HG03039 (cell line): ENCODE data around the gene TUBB4B.

Experiments used
- ATAC-seq: cut with Tn5 transposase; IDR thresholded peaks from one replicate; pipeline ENCODE4 v1.9.1; 2021; ENCODE audit warnings: mild to moderate bottlenecking, moderate library complexity; ENCODE audit not compliant: unreplicated experiment

Gene TUBB4B

DNA sequence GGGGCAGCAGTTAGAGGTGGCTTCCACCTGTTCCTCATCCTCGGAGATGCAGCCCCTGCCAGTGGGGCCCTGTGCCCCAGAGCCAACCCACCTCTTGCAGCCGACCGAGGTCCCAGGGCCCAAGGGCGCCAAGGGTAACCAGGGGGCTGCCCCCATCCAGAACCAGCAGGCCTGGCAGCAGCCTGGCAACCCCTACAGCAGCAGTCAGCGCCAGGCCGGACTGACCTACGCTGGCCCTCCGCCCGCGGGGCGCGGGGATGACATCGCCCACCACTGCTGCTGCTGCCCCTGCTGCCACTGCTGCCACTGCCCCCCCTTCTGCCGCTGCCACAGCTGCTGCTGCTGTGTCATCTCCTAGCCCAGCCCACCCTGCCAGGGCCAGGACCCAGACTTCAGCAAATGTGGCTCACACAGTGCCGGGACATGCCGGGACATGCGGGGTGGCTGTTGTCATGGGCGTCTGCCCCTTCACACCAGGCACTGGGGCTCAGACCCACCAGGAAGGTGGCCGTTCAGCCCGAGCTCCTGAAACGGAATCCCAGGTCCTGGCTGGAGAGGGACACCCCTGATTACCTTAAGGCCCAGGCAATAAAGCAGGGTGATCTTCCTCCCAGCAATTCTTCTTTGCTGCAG lies 15.3 kb upstream of the TUBB4B start:
- ATAC-seq = no peak

DNA sequence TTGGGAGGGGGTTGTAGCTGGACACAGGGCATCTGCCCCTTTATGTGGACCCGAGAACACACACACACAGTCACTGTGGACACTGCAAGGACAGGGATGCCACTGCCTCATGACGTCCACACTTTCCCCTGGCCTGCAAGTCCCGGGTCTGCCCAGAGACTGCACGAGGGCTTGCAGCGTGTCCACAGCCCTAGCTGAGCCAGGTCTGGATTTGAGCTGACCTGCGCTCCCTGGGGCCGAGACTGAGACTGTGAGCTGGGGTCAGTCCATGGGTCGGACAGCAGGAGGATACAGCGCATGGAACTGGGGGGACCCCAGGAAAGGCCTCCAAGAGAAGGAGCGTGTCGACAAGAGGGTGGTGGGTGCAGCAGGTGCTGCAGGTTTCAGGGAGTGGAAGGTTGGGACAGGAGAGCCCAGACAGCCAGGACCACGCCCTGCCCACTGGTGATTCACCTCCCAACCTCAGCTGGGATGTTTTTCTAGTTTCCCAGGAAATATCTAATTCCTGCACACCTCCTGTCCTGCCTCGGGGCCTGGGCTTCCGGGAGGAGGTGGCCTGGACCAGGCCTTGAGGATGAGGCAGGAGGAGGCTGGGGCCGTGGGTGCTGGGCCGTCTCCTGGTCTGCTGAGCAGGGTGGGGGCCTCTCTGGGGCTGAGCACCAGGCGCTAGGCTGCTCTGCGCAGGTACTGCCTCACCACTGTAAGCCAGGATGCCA lies 14.6 kb upstream of the TUBB4B start:
- no peak for ATAC-seq

DNA sequence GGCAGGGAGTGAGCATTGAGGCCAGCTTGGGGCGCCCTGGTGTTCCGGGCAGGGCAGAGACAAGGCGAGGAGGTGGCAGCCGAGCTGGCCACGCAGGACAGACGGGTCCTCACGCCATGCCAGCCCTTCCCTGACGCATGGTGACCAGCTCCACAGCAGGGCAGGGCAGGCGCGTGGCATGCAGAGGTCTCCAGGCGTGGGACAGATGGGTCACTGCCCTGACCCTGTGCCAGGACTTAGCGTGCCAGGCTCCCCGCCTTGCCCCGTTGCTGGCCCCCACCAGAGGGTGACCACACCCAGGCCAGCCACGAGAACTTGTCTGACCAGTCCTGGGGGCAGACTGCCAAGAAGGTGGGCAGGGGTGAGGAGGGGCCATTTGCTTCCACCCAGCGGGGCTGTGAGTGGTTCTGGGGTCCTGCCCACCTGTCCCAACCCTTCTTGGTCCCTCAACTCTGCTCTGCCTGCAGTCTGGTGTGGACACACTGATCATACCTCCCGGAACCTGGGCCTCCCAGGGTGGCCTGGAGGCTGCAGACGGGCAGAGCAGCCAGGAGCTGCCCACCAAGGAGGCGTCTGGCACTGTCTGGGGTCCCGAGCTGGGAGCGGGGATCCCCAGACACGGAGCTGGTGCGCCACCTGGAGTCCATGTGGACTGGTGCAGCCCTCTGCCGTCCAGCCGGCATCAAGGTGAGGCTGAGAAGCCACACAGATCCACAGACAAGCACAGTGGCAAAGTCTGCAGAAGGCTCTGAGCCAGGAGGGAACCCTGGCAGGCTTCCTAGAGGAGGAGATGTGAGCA lies 13.8 kb upstream of the TUBB4B start, which contains the start of gene RNF224:
Gene RNF224 (plus strand): TSS at position 449 of the 799 bp plus-strand sequence. CDS start 834 bp downstream, outside the sequence.
- no peak for ATAC-seq

DNA sequence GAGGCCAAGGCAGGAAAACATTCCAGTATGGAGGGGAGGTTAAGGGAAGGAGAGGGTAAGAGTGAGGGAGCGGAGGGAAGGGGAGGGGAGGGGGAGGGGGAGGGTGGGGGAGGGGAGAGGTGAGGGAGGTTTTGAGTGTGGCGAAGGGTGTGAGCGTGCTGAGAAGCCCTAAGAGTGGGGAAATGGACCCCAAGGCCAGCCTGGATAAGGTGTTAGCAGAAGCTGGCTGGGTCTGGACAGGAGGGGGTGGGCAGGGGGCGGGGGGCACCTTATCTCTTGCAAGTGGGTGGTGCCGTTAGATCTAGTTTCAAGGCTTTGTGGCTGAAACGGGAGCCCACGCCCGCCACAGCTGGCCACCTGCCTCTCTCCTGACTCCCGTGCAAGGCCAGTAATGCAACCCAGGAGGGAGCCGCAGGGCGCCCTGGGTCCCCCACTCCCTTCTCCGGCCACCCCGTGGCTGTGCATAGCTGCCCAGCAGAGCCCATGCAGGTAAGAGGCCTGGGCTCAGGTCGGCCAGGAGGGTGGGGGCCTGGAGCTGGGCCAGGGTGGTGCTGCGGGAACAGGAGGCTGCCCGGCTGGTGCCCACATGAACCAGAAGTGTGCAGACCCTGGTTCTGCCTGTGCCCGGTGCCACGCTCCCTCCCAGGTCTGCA lies 13.1 kb upstream of the TUBB4B start:
- ATAC-seq = no peak

DNA sequence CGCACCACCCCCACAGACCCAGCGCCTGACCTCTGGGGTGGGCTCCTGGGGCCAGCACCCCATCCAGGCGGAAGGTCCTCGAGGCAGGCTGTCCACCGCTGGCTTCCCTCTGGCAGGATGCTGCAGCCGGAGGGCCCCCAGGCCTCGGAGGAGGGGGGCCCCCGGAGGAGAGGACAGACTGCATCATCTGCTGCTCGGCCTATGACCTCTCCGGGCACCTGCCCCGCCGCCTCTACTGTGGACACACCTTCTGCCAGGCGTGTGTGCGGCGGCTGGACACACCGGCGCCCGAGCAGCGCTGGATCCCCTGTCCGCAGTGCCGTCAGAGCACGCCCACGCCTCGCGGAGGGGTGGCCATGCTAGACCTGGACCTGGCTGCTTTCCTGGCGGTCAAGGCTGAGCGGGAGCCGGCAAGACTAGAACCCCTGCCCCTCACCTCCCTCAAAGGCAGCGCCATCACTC lies 12.6 kb upstream of the TUBB4B start:
- no peak for ATAC-seq

DNA sequence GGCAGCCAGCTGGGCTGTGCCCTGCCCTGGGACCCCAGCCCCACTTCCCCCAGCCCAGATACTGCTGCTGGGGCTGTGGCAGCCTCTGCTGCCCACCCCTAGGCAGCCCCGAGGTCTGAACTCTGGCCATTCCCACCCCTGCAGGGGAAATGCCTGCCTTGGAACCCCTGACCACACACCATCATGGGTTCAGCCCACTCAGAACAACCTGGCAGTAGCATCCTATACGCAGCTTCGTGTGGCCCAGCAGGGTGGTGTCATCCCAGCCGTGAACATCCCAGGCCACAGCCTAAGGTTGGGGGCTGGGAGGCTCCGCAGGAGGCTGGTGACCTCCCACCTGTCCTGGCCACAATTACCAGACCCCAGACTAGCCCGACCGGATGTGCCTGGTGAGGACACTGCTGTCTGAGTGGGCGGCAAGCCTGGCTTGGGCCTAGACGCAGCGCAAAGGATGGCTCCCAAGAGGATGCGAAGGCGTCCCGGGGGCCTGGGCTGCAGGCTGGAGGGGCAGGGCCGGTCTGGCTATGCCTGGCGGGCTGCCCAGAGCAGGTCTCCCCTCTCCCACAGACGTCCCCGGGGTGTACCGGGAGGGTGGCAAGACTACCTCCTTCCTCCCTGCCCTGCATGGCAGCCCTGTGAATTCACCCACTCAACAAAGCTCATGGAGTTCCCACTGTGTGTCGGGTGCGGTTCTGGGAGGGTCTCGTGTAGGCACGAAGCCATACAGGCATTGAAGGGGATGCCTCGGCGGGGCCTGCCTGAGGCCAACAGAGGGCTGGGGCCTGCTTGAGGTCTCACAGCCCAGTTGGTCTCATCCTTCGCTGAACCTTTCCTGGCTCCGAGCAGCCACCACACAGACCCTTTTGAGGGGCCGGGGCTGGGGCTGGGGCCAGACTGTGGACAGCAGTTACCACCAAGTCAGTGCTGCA lies 11.9 kb upstream of the TUBB4B start:
- ATAC-seq = no peak

DNA sequence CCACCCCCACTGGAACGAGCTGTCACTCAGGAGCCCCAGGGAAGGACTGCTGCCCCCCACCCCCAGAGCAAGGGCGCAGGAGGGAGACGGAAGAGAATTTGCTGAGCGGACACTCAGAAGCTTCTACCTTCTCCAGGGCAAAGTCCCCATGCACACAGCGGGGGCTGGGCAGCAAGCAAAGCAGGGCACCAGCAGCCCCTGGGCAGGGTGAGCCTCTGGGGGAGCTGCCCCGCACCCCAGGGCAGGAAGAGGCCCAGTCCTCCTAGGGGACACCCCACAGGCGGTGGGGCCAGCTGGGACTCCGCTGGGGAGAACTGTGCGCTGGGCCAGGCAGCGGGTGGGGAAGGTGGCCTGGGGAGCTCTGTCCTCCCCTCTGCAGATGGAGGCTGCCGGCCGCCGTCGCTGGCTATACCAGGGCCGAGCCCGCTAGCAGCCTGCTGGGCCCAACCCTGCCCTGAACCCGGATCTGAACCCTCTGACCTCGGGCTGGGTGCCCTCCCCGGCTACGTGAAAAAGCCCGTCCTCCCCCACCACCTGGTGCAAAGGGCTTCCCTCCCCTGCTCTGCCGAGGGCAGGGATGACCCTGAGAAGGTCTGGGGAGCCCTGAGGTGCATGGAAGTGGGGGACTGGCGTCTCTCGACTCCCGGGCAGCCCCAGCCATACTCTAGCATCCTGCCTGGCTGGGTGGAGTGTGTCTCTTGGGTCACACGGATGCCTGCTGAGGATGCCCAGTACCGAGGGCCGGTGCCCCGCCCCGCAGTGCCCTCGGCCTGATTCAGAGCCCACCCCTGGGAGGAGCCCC lies 11.0 kb upstream of the TUBB4B start:
- no peak for ATAC-seq

DNA sequence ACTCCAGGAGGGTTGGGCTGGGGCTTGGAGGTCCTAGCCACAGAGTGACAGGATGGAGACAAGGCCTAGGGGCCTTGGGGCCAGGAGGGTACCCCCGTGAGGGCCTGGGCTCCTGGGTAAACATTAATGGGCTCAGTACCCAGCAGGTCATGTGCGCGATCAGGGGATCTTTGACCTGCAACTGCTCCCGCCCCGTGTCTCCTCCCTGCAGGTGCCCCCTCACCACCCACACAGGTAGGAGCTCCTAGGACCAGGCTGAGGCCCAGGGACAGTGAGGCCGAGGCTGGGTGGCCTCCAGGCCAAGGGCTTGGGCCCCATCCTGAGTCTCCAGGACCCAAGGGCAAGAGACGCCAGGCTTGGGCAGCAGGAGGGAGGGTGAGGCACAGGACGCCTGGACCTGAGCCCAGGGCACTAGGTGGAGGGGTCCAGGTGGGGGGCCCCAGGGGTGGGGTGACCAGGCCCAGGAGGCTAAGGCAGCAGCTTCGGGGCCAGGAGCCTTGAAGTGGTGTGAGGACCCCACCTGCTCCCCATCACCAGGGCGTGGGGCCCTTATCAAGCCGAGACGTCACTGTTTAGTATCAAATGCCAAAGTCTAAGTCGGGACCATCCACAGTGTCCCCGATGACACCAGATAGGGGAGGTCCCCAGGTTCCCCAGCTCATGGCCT lies 10.2 kb upstream of the TUBB4B start, which contains the start of gene SLC34A3:
Gene SLC34A3 (plus strand): TSS at position 197 of the 667 bp plus-strand sequence. CDS start 802 bp downstream, outside the sequence.
- ATAC-seq = no peak

DNA sequence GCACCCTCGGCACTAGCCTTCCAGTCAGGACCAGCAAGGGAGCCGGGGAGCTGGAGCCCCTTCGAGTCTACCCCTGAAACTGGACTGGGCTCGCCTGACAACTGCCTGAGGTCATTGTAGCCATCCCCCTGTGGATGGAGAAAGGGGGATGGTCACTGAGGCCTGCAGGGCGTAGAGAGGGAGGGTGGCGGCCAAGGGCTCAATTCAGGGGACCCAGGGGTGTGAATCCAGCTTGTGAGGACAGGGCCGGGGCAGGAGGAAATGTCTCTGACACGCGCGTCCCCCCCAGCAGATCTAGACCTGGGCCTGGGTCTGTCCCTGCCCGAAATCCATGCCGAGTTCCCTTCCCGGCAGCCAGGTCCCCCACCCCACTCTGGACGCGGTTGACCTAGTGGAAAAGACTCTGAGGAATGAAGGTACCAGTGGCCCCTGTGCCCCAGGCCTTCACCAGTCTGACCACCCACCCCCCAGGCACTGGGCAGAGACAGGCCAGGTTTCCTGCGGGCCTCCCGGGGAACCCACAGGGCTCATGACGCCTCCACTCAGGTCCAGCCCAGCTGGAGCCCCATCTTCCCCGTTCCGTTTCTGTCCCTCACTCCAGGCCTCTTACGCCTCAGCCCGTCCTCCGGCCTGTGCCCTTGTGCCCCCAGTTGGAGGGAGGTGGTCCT lies 9.6 kb upstream of the TUBB4B start:
- no peak for ATAC-seq

DNA sequence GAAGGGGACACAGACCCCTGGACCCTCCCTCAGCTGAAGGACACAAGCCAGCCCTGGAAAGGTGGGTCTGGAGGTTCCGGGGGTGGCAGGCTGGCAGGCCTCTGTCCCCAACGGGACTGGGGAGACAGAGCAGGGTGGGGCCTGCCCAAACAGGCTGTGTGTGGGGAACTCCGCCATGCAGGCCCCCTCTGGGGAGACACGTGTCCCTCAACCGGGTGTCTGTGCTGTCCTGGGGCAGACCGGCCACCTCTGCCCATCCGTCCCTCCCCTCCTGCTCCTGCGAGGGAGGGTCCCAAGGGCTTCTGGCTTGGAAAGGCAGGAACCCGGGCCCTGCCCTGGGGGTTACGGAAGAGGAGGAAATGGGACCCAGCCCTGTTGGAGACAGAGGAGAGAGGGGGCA lies 9.0 kb upstream of the TUBB4B start:
- ATAC-seq = no peak

DNA sequence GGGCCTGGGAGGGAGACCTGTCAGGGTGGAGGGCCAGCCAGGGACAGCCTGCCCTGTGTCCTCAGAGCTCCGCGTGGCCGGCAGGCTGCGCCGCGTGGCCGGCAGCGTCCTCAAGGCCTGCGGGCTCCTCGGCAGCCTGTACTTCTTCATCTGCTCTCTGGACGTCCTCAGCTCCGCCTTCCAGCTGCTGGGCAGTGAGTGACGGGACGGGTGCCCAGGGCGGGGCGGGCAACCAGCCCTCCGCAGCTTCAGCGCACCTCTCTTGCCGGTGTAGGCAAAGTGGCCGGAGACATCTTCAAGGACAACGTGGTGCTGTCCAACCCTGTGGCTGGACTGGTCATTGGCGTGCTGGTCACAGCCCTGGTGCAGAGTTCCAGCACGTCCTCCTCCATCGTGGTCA lies 8.6 kb upstream of the TUBB4B start:
- no peak for ATAC-seq

DNA sequence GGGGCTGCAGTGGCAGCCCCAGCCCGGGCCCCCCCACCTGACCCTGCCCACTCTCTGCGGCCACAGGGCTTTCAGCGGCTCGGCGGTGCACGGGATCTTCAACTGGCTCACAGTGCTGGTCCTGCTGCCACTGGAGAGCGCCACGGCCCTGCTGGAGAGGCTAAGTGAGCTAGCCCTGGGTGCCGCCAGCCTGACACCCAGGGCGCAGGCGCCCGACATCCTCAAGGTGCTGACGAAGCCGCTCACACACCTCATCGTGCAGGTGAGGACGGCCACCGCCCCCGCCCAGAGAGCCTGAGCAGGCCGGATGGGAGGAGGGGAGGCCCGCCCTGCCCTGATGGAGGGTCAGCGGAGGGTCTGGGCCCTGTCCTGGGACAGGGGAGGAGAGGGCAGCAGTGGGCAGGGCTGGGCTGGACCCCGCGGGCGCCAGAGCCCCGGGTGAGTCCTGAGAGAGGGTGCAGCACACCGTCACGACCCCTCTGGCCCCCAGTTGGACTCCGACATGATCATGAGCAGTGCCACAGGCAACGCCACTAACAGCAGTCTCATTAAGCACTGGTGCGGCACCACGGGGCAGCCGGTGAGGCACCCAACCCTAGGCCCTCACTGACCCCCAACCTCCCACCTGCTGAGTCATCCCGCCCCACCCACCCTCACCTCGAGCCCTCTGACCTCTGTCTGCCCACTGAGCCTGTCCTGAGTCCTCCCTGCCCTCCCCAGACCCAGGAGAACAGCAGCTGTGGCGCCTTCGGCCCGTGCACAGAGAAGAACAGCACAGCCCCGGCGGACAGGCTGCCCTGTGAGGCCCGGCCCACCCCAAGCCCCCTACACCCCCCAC lies 7.7 kb upstream of the TUBB4B start:
- ATAC-seq = no peak

DNA sequence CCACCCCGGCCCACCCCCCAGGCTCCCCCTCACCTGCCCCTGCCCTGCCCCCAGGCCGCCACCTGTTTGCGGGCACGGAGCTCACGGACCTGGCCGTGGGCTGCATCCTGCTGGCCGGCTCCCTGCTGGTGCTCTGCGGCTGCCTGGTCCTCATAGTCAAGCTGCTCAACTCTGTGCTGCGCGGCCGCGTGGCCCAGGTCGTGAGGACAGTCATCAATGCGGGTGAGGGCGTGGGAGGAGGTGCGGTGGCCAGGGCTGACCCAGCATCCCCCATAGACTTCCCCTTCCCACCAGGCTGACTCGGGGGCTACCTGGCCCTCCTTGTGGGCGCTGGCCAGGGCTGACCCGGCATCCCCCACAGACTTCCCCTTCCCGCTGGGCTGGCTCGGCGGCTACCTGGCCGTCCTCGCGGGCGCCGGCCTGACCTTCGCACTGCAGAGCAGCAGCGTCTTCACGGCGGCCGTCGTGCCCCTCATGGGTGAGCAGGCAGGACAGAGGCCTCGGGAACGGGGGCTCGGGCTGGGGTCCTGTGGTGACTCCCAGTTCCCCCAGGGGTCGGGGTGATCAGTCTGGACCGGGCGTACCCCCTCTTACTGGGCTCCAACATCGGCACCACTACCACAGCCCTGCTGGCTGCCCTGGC lies 6.9 kb upstream of the TUBB4B start:
- ATAC-seq = no peak

DNA sequence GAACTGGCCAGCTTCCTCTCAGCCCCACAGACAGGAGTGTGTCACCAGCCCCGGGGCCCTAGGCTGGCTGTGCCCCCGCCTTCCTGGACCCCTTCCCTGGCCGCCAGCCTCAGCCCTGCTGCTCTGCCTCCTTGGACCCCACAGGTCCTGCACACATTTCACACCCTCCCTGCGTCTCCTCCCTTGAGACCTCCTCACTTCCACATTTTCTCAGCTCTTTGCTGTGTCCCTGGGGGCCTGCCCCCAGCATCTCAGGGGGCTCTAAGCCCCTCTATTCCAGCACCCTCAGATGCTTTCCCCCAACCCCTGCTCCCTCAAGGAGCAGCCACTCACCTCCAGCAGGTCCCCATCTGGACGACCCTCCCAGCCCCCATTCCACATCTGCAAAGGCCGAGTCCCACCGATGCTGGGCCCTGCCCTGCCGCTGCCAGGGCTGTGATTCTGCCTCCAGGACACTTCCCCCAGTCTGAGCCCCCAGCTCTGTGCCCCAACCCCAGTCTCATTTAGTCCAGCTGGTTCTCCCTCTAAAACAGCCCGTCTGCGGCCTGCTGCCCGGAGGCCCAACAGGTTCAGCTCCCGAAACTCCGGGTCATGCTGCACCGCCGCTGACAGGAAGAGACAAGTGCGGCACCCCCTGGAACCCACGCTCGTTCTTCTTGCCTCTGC lies 6.2 kb upstream of the TUBB4B start:
- ATAC-seq = no peak

DNA sequence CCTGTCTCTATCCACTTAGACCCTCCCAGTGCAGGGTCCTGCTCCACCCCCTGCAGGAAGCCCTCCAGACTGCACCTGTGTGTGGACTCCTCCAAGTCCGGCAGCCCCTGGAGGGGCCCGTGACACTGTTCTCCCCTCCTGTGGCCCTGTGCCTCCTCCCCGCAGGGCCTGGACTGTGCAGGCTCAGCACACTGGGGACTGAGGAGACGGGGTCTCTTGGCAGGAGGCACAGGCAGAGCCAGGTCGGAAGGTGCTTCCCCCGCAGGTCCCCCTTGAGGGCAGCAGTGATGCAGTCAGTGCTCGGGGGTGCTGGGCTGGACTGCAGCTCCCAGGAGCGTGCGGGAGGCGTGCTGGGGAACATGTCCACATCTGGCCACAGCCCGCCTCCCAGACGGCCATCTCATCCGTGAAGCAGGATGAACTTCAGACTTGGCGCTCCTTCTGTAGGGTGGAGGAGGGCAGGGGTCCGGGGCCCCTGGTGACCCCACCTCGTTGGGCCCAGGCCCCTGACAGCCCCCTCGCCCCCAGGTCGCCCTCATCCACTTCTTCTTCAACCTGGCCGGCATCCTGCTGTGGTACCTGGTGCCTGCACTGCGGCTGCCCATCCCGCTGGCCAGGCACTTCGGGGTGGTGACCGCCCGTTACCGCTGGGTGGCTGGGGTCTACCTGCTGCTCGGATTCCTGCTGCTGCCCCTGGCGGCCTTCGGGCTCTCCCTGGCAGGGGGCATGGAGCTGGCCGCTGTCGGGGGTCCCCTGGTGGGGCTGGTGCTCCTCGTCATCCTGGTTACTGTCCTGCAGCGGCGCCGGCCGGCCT lies 5.5 kb upstream of the TUBB4B start:
- ATAC-seq = no peak
